Activated CD4-positive, alpha-beta T cell treated with anti-CD3 and anti-CD28 coated beads, Interleukin-2, amount 10 ng/mL, durations not matched to agents 24 days and 14 days (primary cell): ENCODE measurements around the gene SLC25A42. TPM values are rescaled to one million over a fixed set of nuclear protein-coding genes. Genes with fewer than 3 reads are reported as not detected.

Experiments used
- DNase-seq: peaks from one replicate; pipeline ENCODE4 v3.0.0; 2022
- H3K27ac Mint-ChIP-seq: one replicate; pipeline ENCODE4 v1.8.0; 2022; ENCODE audit warnings: mild to moderate bottlenecking, mixed read lengths
- H3K27me3 Mint-ChIP-seq: one replicate; pipeline ENCODE4 v1.8.0; 2022; ENCODE audit warnings: mixed read lengths
- H3K36me3 Mint-ChIP-seq: one replicate; pipeline ENCODE4 v1.8.0; 2022; ENCODE audit warnings: low read depth, mild to moderate bottlenecking, mixed read lengths
- H3K4me1 Mint-ChIP-seq: one replicate; pipeline ENCODE4 v1.8.0; 2021; ENCODE audit warnings: mixed read lengths
- H3K4me3 Mint-ChIP-seq: one replicate; pipeline ENCODE4 v1.8.0; 2022; ENCODE audit warnings: mild to moderate bottlenecking, moderate library complexity, mixed read lengths
- H3K9me3 Mint-ChIP-seq: one replicate; pipeline ENCODE4 v1.8.0; 2021; ENCODE audit warnings: mixed read lengths
- intact Hi-C: fragments of 100-400 bp; cut with micrococcal nuclease; formaldehyde crosslinking; loops from one replicate; pipeline ENCODE4 v1.15.1; 2023
- total RNA-seq: library from RNA; stranded (reverse); gene quantifications from 2 replicates; pipeline ENCODE4 v1.2.3, GENCODE V29; 2022

SLC25A42 gene
- total RNA-seq, 1 donor from 2014 or later = 8.0 TPM

- intact Hi-C loops = no loop called here
- Mint-ChIP-seq H3K27me3 (no peaks in the 10 kb centered on the region), H3K27ac (no peak overlapping the region), H3K4me1 (no peaks in the 10 kb centered on the region), H3K9me3 (no peaks in the 10 kb centered on the region), H3K4me3 (no peak overlapping the region), H3K36me3 (peaks cover 15% of the 10 kb centered on the region)
- DNase-seq = no peak
Observed at GRCh38 chr19:19151418-19151817, 87.6 kb downstream of the SLC25A42 start.

DNA sequence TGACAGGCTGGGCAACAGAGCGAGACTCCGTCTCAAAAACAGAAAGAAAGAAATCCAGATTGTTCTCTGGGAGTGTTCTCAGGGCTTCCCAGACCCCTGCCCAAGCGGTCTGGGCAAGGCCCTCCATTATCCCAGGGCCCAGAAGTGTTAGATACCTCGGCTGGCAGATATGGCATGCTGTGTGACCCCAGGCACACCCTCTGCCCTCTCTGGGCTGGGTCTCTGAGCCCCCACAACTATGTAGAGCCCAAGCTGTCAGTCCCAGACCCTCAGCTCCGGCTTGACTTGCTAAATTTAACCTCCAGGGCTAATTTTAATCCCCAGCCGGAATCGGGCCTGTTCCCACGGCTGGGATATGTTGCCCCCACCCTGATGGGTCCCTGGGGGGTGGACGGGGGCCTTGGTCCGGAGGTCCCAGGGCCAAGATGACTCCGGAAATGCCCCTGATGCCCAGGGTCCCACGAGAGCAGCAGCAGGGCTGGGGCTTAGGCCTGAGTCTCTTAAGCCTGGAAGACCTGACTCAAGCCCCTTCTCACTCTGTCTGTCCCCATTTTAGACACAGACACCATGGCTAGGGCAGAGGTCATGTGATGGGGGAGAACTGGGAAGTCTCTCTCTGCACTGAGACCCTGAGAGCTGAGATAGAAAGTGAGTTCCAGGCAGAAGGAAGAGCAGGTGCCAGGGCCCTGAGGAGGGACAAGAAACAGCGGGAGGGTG is 89.0 kb downstream of the SLC25A42 start:
- Mint-ChIP-seq H3K4me1 (no peaks in the 10 kb centered on the region), H3K36me3 (peaks cover 14% of the 10 kb centered on the region), H3K4me3 (no peak overlapping the region), H3K27me3 (no peaks in the 10 kb centered on the region), H3K27ac (no peak overlapping the region), H3K9me3 (no peaks in the 10 kb centered on the region)
- intact Hi-C loops = no loop called here
- no peak for DNase-seq

DNA sequence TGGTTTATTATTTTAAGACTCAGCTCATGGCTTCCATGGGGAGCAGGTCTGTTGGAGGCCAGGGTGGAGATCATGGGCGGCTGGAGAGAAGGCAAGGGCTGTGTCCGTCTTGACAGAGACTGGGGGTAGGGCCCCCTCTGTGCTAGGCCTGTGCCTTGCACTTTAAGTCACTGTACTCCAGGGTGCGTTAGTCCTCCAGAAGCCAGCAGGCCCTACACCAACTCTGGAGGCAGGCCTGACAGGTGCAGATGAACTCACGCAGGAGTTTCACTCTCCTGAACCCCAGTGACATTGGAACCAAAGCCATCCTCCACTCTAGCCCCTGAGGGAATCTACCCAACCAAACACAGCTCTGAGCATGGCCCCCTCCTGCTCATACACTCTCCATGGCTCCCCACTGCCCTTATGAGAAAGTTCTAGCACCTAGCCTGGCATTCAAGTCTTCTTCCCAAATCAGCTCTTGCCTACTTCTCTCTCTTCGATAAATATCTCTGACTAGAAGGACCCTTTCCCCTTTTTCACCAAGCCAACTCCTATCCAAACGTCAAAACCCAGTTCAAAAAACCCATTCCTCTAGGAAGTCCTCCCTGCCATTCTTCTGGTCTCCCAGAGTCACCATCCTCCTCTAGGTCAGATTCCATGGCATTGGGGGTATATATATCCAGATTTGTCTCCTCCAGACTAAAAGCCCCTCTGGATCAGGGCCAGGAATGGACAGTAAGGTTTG is 91.1 kb downstream of the SLC25A42 start:
- Mint-ChIP-seq H3K4me1 (peaks cover 2% of the 10 kb centered on the region), H3K9me3 (no peaks in the 10 kb centered on the region), H3K27ac (no peak overlapping the region), H3K4me3 (no peak overlapping the region), H3K27me3 (no peaks in the 10 kb centered on the region), H3K36me3 (peaks cover 9% of the 10 kb centered on the region)
- intact Hi-C loops = no loop called here
- no peak for DNase-seq

DNA sequence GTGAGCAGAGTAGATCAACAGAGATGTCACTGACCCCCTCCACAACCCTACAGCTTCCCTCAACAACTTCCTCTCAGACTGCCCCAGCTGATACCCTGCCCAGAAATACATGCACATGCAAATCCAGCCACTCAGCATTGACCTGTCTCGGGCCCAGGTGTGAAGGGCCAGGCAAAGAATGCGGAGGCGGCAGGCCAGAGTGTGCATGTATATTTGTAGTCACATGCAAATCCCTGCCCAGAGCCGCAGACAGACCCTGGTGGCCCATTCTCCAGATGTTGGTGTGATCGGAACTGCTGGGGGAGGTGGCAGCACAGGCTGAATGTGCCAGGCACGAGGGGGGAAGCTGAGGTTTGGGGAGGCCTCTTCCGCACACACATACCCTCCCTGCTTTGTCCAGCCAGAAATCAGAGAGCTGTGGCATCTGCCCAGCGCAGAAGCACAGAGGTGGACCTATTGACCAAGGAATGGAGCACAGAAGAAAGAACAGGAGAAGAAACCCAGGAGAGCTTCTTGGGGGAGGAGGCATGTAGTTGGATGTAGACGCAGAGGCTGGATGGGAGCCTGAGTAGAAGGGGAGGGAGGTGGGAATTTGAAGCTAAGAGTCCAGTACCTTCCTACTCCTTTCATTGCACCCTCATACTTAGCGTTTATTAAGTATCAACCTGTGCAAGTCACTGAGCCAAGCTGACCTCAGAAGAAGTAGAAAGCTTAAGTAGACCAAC is 91.9 kb downstream of the SLC25A42 start:
- Mint-ChIP-seq H3K27me3 (no peaks in the 10 kb centered on the region), H3K4me1 (peaks cover 2% of the 10 kb centered on the region), H3K36me3 (peaks cover 9% of the 10 kb centered on the region), H3K27ac (no peak overlapping the region), H3K4me3 (no peak overlapping the region), H3K9me3 (no peaks in the 10 kb centered on the region)
- intact Hi-C loops = no loop called here
- DNase-seq = no peak

DNA sequence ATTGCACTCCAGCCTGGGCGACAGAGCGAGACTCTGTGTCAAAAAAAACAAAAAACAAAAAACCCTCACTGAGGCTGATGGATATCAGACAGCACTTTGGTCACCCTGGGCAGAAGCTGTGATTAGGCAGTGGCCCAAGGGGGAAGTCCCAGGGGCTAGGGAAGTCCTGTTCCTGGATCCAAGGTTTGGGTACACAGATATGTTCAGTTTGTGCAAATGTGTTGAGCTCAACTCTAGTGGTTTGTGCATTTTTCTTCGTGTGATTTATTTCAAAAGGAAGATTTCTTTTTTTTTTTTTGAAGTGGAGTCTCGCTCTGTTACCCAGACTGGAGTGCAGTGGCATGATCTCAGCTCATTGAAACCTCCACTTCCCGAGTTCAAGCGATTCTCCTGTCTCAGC is 94.0 kb downstream of the SLC25A42 start:
- Mint-ChIP-seq H3K4me3 (no peak overlapping the region), H3K27me3 (no peaks in the 10 kb centered on the region), H3K9me3 (no peaks in the 10 kb centered on the region), H3K27ac (no peak overlapping the region), H3K4me1 (peaks cover 2% of the 10 kb centered on the region), H3K36me3 (peaks cover 9% of the 10 kb centered on the region)
- intact Hi-C loops = no loop called here
- no peak for DNase-seq

DNA sequence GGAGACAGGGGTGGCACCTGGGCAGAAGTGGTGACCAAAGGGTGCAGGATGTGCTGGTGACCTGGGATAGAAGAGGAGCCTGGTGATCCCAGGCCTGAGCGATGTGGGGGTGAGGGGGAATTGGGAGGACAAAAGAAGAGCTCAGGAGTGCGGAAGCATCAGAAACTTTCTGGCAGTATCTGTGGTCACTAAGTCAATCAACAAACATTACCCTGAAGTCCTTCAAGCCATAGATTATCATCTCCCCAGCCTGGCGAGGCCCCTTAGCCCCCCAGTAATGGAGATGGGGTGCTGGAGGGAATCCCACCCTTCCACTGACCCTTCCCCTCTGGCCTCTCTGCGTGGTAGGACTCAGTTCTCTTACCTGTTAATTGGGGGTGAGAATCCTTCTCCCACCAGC is 95.7 kb downstream of the SLC25A42 start:
- Mint-ChIP-seq H3K27me3 (no peaks in the 10 kb centered on the region), H3K27ac (no peak overlapping the region), H3K4me3 (no peak overlapping the region), H3K36me3 (peaks cover 9% of the 10 kb centered on the region), H3K4me1 (peaks cover 2% of the 10 kb centered on the region), H3K9me3 (no peaks in the 10 kb centered on the region)
- intact Hi-C loops = no loop called here
- no peak for DNase-seq

GRCh38 chr19:19160461-19161035 is 96.8 kb downstream of the SLC25A42 start:
- peaks cover 8% of the 10 kb centered on the region for H3K36me3 Mint-ChIP-seq
- H3K4me1 Mint-ChIP-seq = peaks cover 2% of the 10 kb centered on the region
- no peak overlapping the region for H3K27ac Mint-ChIP-seq
- H3K27me3 Mint-ChIP-seq = no peaks in the 10 kb centered on the region
- H3K9me3 Mint-ChIP-seq = no peaks in the 10 kb centered on the region
- DNase-seq = no peak
- intact Hi-C loops = no loop called here
- H3K4me3 Mint-ChIP-seq = no peak overlapping the region

- Mint-ChIP-seq H3K4me1 (peaks cover 2% of the 10 kb centered on the region), H3K27me3 (no peaks in the 10 kb centered on the region), H3K36me3 (peaks cover 2% of the 10 kb centered on the region), H3K9me3 (no peaks in the 10 kb centered on the region), H3K27ac (no peak overlapping the region), H3K4me3 (no peak overlapping the region)
- no peak for DNase-seq
- intact Hi-C loops = no loop called here
Observed at GRCh38 chr19:19162495-19162894, 98.7 kb downstream of the SLC25A42 start.

Other genes starting within 250 kb of the SLC25A42 start
- gene UPF1, start 232.0 kb upstream of the SLC25A42 start, total RNA-seq = 97.6 and 110 TPM in 2 replicates
- gene CERS1, start 167.8 kb upstream of the SLC25A42 start, total RNA-seq = 0.14 and 0.23 TPM in 2 replicates
- 206 and 231 TPM in 2 replicates for gene COPE, start 144.6 kb upstream of the SLC25A42 start, total RNA-seq
- gene DDX49, start 144.3 kb upstream of the SLC25A42 start, total RNA-seq = 93.2 and 94.9 TPM in 2 replicates
- gene HOMER3, start 122.8 kb upstream of the SLC25A42 start, total RNA-seq = 1.3 and 1.4 TPM in 2 replicates
- 114 and 128 TPM in 2 replicates for gene SUGP2, start 30.5 kb upstream of the SLC25A42 start, total RNA-seq
- 57.7 and 61.9 TPM in 2 replicates for gene ARMC6, start 30.4 kb upstream of the SLC25A42 start, total RNA-seq
- 40.7 and 44.1 TPM in 2 replicates for gene TMEM161A, start 74.5 kb downstream of the SLC25A42 start, total RNA-seq
- 2.9 and 3.0 TPM in 2 replicates for gene MEF2B, start 106.3 kb downstream of the SLC25A42 start, total RNA-seq
- 34.8 and 38.9 TPM in 2 replicates for gene BORCS8, start 128.2 kb downstream of the SLC25A42 start, total RNA-seq
- 111 and 113 TPM in 2 replicates for gene RFXANK, start 128.3 kb downstream of the SLC25A42 start, total RNA-seq
- gene NR2C2AP, start 139.4 kb downstream of the SLC25A42 start, total RNA-seq = 48.3 and 52.3 TPM in 2 replicates
- gene NCAN, start 148.0 kb downstream of the SLC25A42 start, total RNA-seq = 0.02 TPM in 1 of 2 replicates, not detected in the other
- gene TM6SF2, start 209.3 kb downstream of the SLC25A42 start, total RNA-seq = not detected in 2 replicates